Fibroblast of skin of abdomen (primary cell): ENCODE data around the gene MYOF.
"Not testable (repeated sequence)": the region's sequence is repeated elsewhere in the genome, so short reads cannot be mapped to it uniquely, and the experiment has no call there.

Source experiments
- DNase-seq: peaks from one replicate; pipeline ENCODE4 v3.0.0-alpha.2; 2013

The MYOF gene

DNA sequence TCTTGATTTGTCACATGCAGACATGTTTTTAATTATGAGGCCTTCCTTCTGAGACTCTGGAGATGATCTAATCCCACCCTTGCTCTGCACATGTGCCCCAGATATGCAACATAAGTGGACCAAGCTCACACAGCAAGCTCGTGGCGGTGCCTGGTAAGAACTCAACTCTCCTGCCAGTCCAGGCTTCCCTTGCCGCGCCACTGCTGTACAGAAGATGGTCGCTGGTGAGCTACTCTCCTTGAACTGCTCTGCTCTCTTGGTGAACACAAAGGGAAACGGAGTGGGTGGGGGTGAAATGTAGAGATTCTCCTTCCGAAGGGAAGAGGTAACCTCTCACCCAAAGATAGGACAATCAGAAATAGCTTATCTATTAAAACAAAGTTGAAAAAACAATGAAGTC, 25.7 kb downstream of the MYOF start:
- DNase-seq = peak; percentile 79

DNA sequence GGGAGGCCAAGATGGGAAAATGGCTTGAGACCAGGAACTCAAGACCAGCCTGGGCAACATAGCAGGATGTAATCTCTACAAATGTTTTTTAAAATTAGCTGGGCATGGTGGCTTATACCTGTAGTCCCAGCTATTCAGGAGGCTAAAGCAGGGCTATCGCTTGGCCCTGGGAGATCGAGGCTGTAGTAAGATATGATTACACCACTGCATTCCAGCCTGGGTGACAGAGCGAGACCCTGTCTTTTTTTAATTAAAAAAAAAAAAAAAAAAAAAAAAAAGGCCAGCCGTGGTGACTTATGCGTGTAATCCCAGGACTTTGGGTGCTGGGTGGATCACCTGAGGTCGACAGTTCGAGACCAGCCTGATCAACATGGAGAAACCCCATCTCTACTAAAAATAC, 27.4 kb downstream of the MYOF start:
- DNase-seq = no peak

DNA sequence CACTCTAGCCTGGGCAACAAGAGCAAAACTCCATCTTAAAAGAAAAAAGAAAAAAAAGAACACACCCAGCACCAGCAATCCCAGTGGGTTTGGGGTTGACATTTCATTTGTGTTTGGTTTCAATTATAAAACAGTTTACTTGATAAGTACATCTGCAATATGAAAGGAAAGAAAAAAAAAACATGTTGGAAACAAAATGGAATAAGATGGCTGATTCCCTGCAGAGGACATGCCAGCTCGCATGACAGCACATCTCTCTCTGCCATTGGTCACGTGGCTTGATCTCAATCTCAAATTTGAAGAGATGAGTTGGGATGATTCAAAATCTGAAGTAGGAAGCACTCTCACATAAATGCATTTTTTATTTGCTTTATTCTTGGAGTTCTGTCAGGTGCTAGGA, 28.0 kb downstream of the MYOF start:
- DNase-seq = no peak

DNA sequence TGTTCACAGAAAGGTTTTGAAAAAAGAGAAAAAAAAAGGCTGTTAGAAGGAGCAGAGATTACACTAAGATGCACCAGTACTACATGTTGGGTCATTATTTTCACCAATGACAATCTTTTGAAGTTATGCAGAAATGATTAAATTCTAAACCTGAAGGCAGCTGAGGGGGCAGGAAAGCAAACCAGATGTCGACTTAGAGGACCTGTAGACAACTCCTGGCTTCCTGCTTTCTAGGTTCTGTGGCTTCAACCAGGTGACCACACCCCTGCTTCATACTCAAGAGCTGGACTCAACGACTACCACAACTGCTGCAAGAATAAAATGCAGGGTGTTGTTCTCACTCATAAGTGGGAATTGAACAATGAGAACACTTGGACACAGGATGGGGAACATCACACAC, 30.0 kb downstream of the MYOF start:
- DNase-seq = no peak

DNA sequence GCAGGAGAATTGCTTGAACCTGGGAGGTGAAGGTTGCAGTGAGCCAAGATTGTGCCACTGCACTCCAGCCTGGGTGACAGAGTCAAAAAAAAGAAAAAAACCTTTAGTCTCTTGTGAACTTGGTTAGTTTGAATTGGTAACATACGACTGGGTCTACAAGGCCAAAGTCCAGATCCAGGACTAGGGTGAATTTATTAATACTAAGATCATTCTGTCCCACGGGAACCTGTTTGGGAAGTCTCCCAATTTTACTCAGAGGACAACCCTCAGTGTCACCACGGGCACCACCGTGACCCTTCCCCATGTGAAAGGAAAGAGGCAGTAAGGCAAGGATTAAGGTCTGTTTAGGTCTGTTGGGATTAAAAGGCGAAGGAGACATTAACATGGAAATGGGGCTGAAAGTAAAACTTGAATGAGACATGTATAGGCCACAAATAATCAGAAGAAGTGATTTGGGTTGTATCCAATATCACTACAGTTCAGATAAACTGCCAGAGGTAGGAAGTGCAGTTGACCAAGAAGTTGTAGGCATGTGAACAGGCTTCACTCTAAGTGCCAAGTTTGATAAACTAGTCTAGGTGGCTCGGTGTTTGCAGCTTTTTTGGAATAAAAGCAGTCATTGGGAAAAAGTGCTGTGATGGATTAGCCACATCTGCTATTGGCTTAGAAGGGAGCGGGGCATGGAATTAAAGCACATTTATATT, 30.7 kb downstream of the MYOF start:
- no peak for DNase-seq

DNA sequence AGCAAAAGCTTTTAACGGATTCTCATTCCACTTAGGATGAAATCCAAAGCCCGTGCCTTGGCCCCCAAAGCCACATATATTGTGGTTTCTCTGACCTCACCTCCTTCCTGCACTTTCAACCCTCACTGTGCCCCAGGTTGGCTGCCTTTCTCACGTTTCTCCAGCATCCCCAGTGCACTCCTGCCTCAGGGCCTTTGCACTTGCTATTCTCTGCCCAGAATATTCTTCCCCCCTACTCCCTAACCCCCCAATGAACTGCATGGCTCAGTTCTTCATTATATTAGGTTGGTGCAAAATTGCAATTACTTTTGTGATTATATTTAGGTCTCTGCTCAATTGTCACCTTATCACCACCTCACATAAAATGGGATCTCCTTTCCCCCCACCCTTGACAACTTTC, 34.2 kb downstream of the MYOF start:
- no peak for DNase-seq

DNA sequence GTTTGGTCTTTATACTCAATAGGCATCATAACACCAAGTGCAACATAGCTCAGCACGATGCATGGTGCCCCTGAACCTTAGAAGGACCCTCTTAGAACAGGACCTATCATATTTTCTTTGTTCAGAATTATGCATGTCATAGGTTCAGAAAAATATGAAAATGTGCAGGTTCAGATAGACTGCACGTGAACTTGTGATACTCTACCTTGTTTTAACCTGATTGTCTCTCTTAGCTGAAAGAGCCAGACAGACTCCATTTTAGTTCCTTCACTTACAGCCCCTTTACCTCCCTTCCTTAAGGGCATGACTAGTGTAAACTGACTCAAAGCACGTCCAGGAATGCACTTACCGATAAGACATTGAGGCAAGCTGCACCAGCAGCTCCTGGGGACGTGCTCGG, 35.1 kb downstream of the MYOF start:
- DNase-seq = no peak

DNA sequence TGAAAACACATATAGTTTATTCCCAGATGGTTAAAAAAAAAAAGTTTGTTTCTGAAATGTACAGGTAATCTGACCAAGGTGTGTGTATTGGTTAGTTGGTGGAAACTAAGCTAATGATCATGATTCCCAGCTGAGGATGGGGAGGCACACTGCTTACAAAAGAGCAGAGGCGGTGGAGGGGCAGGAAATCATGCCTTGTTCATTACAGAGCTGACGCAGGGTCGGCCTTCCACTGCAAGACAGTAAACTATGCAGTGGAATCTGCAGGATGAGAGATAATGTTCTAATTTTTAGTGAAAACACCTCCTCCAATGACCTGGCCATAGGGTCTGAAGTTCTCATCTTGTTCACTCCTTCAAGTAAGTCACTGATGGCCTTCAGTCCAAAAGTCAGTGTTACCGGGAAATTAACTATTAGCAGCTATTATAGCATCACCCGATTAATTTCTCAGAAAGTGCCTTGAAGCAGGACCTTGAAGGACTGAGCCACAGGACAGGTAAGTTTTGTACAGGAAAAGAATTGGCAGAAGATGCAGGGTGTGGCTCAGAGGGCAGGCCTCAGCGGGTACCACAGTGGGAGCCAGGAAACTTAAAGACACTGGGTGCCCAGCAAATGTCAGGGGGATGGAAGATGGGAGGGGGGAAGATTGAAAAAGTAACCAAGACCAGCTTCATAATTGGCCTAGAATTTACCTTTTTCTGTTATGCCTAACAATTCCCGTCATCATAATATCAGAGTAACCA, 36.0 kb downstream of the MYOF start:
- no peak for DNase-seq

DNA sequence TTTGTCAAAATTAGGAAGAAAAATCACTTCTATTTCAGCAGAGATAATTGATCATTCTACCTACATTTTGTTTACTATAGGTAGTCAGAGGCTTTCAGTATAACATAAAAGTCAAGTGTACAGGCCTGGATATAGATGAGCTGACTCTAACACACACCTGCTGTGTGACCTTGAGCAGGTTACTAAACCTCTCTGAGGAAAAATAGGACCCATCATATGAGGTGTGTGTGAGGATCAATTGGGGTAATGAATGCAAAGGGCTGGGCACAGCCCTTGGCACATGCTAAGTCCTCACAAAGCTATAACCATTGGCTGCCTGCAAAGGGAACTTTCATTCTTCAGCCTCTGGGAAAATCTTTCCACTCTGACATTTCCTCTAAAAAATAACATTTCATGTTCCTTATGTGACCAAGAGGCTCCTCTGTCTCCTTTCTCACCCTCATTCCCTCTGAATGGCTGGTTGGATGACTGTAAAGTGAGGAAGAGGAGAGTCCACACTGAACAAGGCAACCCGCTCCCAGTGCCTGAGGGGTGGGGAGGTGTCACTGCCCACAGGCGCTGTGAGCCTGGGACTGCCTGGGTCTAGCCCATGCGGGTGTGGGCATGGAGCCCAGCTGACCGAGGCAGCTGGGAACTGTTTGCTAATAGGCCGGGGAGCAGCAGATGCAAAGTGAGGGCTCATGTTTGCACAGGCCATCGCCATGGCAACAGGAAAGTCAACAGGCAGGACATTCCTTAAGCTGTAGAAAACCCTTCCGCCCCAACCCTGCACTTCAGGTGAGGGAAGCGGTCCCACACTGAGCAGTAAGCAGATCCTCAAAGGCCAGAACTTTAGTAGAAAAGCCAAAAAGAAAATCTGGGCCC, 36.8 kb downstream of the MYOF start:
- DNase-seq = peak; percentile 88

DNA sequence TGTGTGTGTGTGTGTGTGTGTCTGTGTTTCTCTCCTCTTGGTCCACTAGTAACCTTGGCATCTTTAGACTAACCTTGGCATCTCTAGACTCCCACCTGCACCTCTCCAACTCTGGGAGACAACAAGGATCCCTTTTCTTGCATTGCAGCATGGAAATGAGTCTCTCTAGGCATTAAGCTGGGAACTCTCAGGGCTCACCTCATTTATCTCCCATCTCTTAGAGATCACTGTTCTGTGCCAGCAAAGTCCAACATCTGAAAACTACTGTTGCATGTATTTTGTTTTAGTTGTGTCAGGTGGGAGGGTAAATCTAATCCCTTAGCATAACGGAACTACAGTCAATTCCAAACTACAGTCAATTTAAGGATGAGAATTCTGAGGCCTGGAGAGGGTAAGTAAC, 38.7 kb downstream of the MYOF start:
- DNase-seq = no peak

DNA sequence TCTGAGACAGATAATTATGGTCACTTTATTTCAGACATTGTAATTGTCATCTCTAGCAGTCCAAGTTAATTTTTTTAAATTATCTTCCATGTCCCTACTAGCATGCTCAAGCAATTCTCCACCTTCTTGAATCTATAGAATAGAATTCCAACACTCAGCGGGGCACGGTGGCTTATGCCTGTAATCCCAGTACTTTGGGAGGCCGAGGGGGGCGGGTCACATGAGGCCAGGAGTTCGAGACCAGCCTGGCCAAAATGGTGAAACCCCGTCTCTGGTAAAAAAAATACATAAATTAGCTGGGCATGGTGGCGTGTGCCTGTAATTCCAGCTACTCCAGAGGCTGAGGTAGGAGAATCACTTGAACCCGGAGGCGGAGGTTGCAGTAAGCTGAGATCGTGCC, 39.4 kb downstream of the MYOF start:
- not testable (repeated sequence) for DNase-seq

DNA sequence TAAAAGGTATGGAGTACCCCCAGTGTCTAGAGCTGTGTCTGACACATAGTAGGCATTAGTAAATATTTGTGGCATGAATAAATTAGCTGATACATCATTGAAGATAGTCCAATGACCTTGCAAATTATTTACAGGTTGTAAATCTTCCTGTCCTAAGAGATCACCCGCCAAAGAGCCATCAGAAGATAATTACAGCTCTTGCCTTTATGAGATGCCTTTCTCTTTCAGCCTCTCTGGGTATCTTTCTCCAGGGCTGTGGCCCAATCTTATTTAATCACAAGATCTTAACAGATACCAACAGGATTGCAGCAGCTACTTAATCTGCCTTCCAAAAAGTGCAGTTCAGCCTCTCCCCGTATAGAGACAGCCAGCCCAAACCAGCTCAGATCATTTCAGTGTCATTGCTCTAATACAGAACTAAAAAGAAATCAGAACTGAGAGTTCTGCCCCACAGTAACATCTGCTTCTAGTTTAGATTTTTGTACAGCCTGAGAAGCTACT, 41.5 kb downstream of the MYOF start:
- DNase-seq = peak; percentile 64

DNA sequence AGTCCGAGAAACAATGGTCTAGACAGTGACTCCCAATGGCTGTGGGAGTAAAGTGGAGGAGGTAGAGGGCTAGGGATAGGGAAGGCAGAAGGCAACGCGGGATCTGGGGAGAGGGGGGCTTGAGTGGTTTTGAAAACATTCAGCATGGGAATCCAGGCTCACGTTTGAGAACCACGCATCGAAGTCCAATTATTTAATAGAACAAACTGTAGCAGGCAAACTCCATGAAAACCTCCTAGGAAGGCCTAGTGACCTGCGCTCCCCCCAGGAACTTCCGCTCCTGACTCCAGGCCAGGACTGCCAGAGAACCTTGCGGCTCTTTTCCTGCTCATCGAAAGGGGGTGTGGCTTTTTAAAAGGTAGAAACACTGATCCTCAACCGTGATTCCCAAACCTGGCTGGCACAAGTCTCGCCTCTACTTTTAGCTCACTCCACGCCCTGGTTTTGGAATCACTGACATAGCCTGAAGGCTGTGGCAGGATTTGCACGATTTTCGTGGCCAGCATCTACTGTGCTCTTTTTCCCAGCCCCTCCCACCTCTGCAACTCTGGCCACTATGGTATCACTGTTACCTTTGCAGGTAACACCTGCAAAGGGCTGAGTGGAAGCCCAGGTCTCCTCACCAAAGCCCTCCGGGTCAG, 43.4 kb downstream of the MYOF start:
- DNase-seq = no peak

DNA sequence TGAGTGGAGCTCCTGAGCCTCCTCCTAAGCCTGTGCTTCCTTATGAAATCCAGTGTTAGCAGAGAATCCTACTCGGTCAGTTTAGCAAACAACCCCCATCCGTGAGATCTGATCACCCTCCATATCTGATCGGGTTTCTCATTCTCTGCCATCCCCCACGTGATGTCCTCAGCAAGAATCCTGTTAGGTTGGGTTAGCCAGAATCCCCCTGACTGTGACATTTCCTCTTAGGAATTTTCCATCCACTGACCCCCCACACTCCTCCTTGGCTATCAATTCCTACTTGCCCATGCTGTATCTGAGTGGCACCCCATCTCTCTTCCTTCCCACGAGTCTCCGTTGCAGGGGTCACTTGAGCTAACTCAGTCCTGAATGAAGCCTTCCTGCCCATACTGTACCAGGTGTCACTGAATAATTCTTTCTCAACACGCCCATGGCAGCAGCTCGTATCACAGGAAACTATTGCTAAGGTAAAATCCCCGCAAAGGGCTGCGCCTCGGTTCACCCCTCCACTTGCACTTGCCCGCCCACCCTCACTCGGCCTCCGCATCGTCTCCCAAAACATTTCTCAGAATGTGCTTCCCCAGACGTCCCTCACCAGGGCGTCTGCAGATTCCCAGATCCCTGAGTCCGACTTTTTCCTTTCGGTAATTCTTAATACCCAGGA, 44.1 kb downstream of the MYOF start:
- DNase-seq = peak; percentile 84

DNA sequence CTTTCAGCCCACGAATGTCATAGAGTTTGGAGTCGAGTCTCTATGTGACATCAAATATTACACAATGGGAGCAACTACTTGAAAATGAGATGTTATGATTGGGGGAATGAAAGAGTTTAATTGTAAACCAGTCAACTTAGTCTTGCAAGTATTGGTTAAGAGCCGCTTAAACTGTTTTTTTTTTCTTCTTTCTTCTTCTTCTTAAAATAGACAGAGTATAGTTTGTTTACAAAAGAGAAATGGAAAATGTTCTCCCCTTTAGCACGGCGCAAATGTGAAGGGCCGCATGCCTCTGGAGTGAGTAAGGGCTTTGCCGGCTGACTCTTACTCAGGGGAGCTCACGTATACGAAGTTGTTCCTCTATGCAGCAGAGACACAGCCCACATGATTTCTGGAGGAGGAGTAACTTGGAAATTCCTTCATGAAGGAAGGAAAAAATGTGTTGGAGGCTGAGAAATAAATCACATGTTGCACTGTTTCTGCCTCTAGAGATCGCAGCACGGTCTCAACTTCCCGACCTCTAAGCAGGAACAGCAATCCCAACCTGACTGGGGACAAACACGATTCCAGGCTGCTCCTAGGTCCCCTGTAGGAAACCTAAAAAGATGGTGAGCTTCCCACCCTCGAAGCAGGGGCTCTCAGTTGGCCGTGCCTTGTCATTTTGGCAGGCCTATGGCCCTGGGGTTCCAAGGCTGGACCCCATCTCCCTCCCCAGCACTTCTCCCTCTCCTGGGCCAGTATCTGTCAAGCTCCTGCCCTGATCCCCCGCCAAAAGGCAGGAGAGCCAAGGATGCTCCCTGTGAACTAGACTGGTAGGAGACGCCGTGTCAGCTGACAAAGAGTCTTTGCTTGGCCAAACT, 44.8 kb downstream of the MYOF start:
- DNase-seq = peak; percentile 99

DNA sequence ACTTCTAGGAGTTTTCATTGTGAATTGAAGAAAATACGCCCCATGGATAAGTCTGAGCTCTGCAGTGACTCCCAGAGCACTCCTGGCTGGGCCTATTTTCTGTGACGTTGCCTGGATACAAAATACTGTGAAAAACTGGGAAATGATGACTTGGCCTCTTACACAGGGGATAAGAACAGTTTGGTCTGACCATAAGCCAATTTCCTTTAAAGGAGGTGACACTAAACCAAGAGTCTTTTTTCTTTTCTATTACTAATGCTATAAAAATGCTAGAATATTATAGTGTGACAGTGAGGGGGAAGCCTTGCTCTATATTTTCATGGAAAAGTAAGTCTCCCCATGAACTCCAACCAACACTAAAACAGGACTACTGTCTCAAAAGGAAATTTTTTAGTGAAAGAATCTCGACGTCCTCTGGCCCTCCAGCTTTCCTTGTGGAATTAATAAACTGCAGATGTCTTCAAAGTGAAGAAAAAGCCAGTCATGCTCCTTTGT, 45.5 kb downstream of the MYOF start:
- peak; percentile 98 for DNase-seq

DNA sequence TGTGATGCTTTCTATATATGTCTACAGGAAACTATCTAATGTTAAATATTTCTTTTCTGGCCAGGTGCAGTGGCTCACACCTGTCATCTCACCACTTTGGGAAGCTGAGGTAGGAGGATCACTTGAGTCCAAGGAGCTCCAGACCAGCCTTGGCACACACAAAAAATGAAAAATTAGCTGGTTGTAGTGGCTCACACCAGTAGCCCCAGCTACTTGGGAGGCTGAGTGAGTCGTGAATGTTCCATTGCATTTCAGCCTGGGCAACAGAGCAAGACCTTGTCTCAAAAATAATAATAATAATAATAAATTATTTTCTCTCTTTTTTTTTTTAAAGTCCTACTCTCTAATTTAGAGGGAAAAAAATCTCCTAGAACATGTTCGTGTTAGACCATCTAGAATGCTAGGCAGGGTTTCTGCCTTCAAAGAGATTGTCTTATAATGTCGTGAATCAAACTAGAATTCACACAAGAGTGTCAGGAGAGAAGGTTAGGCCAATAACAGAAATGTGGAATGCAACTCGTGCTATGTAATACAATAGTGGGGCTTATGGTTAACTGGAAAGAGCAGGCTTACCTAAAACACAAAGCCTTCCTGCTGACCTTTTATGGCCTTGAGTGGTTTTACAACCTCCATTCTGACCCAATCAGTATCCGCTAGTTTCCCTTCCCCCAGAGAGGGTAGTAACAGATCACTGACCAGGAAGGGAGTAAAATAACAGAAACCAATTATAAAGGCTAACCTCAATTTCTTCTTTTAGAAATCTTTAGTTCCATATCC, 46.3 kb downstream of the MYOF start:
- peak; percentile 52 for DNase-seq

DNA sequence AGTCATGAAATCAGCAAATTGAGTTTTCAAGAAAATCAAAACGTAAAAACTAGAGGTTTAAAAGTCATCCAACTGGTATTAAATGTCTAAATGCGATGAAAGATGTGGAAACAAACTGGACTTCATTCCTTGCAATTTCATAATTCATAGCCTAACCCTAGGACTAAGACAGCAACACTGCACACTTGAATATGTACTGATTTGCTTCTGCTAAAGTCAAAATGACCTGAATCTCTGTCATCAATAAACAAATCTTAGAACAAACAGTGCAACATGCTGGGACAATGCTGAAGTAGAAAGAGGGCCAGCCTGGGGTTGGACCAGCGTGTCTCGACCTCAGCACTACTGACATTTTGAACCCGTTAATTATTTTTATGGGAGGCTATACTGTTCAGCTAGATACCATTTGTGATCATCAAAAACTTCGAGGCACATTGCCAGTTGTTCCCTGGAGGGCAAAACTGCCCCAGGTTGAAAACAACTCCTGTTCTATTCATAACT, 47.1 kb downstream of the MYOF start:
- DNase-seq = no peak

DNA sequence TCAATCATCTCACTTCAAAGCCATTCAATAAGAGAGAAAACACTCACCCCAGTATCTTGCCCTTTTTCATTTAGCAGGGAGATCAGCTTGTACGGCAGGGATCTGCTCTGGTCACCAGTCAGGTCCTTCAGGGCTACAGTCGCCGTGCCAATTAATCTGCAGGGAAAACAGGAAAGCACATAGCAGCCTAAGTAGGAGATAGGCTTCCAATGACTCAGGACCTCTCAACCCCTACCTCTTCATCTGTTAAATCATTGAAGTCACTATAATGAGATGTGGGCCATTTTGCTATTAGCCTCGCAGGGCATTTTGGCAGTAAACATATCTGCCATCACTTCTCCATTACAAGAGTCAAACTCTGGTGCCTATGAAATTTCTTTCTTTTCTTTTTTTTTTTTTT, 50.8 kb downstream of the MYOF start:
- DNase-seq = no peak

DNA sequence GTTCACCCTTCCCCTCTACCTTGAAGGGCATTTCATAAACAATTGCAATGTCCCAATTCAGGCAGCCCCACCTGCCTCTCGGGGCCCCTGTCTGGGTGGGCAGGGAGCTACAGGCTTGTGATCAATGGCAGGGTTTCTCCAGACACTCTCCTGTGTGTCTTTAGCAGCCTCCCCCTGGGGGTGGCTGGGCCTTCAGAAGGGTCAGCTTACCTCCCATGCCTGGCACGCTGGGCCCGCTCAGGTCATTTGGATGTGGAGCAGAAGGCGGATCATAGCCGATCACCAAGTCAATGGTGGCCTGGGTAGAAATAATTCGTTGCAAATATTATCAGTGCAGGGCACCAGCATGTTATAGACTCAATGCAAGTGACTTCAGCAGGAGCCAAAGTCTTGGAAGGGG, 56.3 kb downstream of the MYOF start:
- no peak for DNase-seq
